ENCODE measurements around the gene FAM184A. TPM values are rescaled to one million over a fixed set of nuclear protein-coding genes. Genes with fewer than 3 reads are reported as not detected.

FAM184A gene
- total RNA-seq, 1 donor from 2014 or later: 24.8 TPM

GRCh38 chr6:119055069-119055468 lies 23.4 kb downstream of the FAM184A start:
- H3K36me3 ChIP-seq: no peaks in the 10 kb centered on the region
- H3K4me2 ChIP-seq: no peak overlapping the region
- Mint-ChIP-seq H3K4me1 (no peaks in the 10 kb centered on the region), H3K9me3 (peaks cover 3% of the 10 kb centered on the region), H3K36me3 (peaks cover 2% of the 10 kb centered on the region), H3K27me3 (ENCODE audit: insufficient read depth, low read depth) (peaks cover 3% of the 10 kb centered on the region), H3K27ac (no peak overlapping the region), H3K4me3 (no peak overlapping the region)
- H3K4me1 ChIP-seq: no peaks in the 10 kb centered on the region
- no peaks in the 10 kb centered on the region for H3K9me3 ChIP-seq (ENCODE audit: low read depth)
- no peaks in the 10 kb centered on the region for H4K20me1 ChIP-seq (ENCODE audit: low read depth)
- no peaks in the 10 kb centered on the region for H3F3A ChIP-seq (ENCODE audit: low read depth)
- H3K9ac ChIP-seq: no peak overlapping the region
- TF ChIP-seq EZH2 (IDR thresholded peaks at IDR 0.05) (no peak), EZH2phosphoT487 (IDR thresholded peaks at IDR 0.05) (no peak)
- TF ChIP-seq, protein P1, sequence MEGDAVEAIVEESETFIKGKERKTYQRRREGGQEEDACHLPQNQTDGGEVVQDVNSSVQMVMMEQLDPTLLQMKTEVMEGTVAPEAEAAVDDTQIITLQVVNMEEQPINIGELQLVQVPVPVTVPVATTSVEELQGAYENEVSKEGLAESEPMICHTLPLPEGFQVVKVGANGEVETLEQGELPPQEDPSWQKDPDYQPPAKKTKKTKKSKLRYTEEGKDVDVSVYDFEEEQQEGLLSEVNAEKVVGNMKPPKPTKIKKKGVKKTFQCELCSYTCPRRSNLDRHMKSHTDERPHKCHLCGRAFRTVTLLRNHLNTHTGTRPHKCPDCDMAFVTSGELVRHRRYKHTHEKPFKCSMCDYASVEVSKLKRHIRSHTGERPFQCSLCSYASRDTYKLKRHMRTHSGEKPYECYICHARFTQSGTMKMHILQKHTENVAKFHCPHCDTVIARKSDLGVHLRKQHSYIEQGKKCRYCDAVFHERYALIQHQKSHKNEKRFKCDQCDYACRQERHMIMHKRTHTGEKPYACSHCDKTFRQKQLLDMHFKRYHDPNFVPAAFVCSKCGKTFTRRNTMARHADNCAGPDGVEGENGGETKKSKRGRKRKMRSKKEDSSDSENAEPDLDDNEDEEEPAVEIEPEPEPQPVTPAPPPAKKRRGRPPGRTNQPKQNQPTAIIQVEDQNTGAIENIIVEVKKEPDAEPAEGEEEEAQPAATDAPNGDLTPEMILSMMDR (IDR thresholded peaks at IDR 0.05): no peak
- no peak overlapping the region for H3K4me3 ChIP-seq
- H3K79me2 ChIP-seq (ENCODE audit: low read depth): no peaks in the 10 kb centered on the region
- H3K27me3 ChIP-seq: no peaks in the 10 kb centered on the region
- H3K27ac ChIP-seq: no peak overlapping the region
- no peak overlapping the region for H2AFZ ChIP-seq (replicated peaks)
- DNase-seq (ENCODE audit: low spot score): no peak

GRCh38 chr6:119052987-119053386 lies 25.5 kb downstream of the FAM184A start:
- H3K27ac ChIP-seq: no peak overlapping the region
- Mint-ChIP-seq H3K9me3 (peaks cover 19% of the 10 kb centered on the region), H3K27ac (no peak overlapping the region), H3K4me3 (no peak overlapping the region), H3K27me3 (ENCODE audit: insufficient read depth, low read depth) (peaks cover 3% of the 10 kb centered on the region), H3K4me1 (no peaks in the 10 kb centered on the region), H3K36me3 (peaks cover 2% of the 10 kb centered on the region)
- no peak for DNase-seq (ENCODE audit: low spot score)
- H3K9me3 ChIP-seq (ENCODE audit: low read depth): no peaks in the 10 kb centered on the region
- H2AFZ ChIP-seq (replicated peaks): no peak overlapping the region
- H3K36me3 ChIP-seq: no peaks in the 10 kb centered on the region
- H3F3A ChIP-seq (ENCODE audit: low read depth): no peaks in the 10 kb centered on the region
- no peaks in the 10 kb centered on the region for H4K20me1 ChIP-seq (ENCODE audit: low read depth)
- H3K4me2 ChIP-seq: no peak overlapping the region
- no peak overlapping the region for H3K9ac ChIP-seq
- TF ChIP-seq, protein P1 (IDR thresholded peaks at IDR 0.05): no peak
- TF ChIP-seq EZH2 (IDR thresholded peaks at IDR 0.05): no peak
- no peak for TF ChIP-seq EZH2phosphoT487 (IDR thresholded peaks at IDR 0.05)
- no peaks in the 10 kb centered on the region for H3K27me3 ChIP-seq
- no peaks in the 10 kb centered on the region for H3K4me1 ChIP-seq
- H3K4me3 ChIP-seq: no peak overlapping the region
- H3K79me2 ChIP-seq (ENCODE audit: low read depth): no peaks in the 10 kb centered on the region

DNA sequence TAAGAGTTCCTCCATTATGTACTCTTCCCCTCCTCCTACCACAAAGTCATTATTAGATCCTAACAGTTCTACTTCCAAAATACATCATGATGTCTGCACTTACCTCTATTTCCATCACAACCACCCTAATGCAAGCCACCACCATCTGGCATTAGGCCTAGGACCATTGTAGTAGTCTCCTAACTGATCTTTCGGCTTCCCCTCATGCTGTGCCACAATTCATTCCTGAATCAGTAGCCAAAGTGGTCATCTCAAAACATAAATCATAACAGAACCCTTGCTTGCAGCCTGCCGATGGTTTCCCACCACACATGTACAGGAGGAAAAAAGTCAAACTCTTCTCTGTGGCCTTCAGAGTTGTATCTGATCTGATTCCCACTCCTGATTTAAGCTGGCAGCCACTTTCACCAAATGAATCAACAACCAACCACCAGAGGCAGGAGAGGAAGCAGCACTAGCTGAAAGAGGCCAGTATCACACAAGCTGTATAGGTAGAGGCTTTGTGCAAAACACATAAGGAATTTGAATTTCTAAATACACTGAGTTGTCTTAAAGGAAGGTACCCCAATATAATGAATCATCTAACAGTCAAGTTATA lies 26.1 kb downstream of the FAM184A start:
- Histone ChIP-seq H3K4me3 (no peak overlapping the region), H3F3A (ENCODE audit: low read depth) (no peaks in the 10 kb centered on the region), H3K36me3 (no peaks in the 10 kb centered on the region), H3K27me3 (no peaks in the 10 kb centered on the region), H3K9ac (no peak overlapping the region), H3K4me1 (no peaks in the 10 kb centered on the region), H3K9me3 (ENCODE audit: low read depth) (no peaks in the 10 kb centered on the region), H3K27ac (no peak overlapping the region), H3K79me2 (ENCODE audit: low read depth) (no peaks in the 10 kb centered on the region), H2AFZ (replicated peaks) (no peak overlapping the region), H4K20me1 (ENCODE audit: low read depth) (no peaks in the 10 kb centered on the region), H3K4me2 (no peak overlapping the region)
- TF ChIP-seq EZH2 (IDR thresholded peaks at IDR 0.05) (no peak), EZH2phosphoT487 (IDR thresholded peaks at IDR 0.05) (no peak)
- TF ChIP-seq, protein P1 (IDR thresholded peaks at IDR 0.05): no peak
- Mint-ChIP-seq H3K27ac (no peak overlapping the region), H3K36me3 (peaks cover 7% of the 10 kb centered on the region), H3K27me3 (ENCODE audit: insufficient read depth, low read depth) (peaks cover 3% of the 10 kb centered on the region), H3K4me1 (no peaks in the 10 kb centered on the region), H3K4me3 (no peak overlapping the region), H3K9me3 (peaks cover 25% of the 10 kb centered on the region)
- no peak for DNase-seq (ENCODE audit: low spot score)

Measured in neural progenitor cell (in vitro differentiated cells).